Measurements from ENCODE around the gene P4HB.
A peak's percentile ranks its signal among the peaks of the same experiment; 100 is the strongest.

Gene P4HB

DNA sequence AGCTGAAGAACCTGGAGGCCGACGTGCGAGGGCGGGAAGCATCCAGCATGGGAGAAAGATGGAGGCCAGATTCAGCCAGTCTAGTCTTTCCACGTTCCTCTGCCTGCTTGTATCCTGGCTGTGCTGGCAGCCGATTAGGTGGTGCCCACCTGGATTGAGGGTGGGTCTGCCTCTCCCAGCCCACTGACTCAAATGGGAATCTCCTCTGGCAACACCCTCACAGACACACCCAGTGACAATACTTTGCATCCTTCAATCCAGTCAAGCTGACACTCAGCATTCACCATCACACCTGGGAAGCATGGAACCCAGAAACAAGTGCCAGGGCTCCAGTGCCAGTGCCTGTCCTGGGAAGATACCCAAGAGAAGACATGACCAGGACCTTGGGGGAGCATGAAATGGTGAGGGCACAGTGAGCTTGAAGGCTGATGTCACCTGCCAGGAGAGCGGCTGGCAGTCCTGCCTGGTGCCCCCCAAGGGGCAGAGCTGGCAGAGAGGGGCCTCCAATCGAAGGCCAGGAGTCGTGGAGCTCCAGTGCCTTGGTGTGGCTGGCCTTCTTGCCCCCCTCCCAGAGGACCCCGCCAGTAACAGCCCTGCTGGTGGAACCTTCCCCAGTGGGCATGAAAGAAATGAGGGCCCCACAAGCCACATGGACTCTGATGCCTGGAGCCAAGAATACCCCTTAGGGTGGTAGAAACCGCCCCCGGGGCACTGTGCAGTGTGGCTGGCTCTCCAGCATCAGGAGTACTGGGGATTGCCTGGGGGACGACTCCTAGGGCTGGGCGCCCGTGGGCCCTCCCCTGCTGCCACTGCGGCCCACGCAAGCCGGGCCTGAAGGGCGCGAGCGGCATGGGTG is 41.1 kb upstream of the P4HB start:
- peak overlapping the region; percentile 74 for H3K4me3 ChIP-seq
- peak overlapping the region in 1 of 2 donors; percentile 40 for H3K27ac ChIP-seq
- DNase-seq (ENCODE audit: low spot score) = no peak
- TF ChIP-seq, protein P1, sequence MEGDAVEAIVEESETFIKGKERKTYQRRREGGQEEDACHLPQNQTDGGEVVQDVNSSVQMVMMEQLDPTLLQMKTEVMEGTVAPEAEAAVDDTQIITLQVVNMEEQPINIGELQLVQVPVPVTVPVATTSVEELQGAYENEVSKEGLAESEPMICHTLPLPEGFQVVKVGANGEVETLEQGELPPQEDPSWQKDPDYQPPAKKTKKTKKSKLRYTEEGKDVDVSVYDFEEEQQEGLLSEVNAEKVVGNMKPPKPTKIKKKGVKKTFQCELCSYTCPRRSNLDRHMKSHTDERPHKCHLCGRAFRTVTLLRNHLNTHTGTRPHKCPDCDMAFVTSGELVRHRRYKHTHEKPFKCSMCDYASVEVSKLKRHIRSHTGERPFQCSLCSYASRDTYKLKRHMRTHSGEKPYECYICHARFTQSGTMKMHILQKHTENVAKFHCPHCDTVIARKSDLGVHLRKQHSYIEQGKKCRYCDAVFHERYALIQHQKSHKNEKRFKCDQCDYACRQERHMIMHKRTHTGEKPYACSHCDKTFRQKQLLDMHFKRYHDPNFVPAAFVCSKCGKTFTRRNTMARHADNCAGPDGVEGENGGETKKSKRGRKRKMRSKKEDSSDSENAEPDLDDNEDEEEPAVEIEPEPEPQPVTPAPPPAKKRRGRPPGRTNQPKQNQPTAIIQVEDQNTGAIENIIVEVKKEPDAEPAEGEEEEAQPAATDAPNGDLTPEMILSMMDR (IDR thresholded peaks at IDR 0.05) = no peak

DNA sequence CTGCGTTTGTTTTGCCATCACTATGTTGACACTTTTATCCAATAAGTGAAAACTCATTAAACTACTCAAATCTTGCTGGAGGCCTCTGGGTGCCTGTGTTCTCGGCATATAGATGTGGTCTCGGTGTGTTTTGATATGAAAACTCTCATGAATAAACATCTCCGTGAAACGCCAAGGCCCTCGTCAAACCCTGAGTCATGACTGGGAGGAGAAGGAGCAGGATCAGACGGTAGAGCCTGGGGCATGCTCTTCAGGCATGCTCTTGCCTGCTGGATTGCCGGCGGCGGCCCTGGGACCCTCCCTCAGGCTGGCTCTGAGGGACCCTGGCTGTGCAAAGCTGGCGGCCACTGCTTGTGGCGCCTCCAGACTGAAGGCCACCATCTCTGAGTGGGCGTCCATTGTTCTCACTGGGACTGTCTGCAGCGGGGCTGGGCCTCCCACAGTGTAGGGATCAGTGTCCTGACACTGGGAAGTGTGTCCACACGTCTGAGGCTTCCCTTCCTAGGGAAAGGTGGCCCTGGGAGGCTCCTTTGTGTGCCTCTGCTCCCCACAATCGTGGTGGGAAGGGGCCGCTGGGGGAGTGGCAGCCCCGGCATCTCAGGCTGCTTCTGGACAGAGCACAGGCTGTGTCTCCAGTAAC is 40.0 kb upstream of the P4HB start:
- TF ChIP-seq, protein P1 (IDR thresholded peaks at IDR 0.05) = no peak
- no peak overlapping the region for H3K4me3 ChIP-seq
- no peak for DNase-seq (ENCODE audit: low spot score)
- H3K27ac ChIP-seq = no peak overlapping the region

DNA sequence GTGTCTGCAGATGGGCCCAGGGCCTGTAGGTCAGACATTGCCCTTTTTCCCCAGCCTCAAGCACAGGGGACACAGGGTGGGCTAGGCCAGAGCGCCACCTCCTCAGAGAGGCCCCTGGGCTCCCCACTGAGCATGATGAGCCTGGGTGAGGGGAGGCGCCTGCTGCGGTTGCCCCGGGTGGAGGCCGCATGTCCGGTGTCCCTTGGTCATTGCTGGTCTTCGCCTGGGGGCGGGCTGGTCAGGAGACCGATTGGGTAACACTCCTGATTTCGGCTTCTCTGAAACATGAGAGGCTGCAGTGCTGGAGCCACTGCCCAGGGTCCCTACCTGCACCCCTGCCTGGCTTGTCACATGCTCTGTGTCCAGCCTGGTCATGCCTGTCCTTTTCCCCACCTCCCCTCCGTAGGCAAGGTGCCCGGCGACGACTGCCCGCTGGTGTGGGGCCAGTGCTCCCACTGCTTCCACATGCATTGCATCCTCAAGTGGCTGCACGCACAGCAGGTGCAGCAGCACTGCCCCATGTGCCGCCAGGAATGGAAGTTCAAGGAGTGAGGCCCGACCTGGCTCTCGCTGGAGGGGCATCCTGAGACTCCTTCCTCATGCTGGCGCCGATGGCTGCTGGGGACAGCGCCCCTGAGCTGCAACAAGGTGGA is 39.3 kb upstream of the P4HB start:
- TF ChIP-seq, protein P1 (IDR thresholded peaks at IDR 0.05) = no peak
- DNase-seq (ENCODE audit: low spot score) = no peak
- Histone ChIP-seq H3K27ac (no peak overlapping the region), H3K4me3 (no peak overlapping the region)

DNA sequence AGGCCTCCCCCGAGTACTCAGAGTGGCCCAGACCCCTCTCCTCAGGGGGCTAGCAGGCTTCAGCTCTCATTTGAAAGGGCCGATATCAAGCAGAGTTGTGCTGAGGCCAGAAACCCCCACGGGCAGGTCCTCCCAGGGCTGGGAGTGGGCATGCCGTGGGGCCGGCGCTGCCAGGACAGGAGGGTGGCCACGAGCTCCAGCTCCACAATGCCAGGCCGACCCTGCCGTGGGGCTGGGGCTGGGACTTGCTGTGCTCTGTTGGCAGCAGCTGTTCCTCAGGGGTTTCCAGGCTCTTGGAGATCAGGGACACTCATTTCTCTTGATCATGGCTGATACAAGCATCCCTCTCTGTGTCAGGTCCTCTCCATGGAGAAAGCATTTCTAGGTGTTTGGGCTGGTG is 38.5 kb upstream of the P4HB start:
- TF ChIP-seq, protein P1 (IDR thresholded peaks at IDR 0.05) = no peak
- DNase-seq (ENCODE audit: low spot score) = no peak
- Histone ChIP-seq H3K4me3 (no peak overlapping the region), H3K27ac (no peak overlapping the region)

DNA sequence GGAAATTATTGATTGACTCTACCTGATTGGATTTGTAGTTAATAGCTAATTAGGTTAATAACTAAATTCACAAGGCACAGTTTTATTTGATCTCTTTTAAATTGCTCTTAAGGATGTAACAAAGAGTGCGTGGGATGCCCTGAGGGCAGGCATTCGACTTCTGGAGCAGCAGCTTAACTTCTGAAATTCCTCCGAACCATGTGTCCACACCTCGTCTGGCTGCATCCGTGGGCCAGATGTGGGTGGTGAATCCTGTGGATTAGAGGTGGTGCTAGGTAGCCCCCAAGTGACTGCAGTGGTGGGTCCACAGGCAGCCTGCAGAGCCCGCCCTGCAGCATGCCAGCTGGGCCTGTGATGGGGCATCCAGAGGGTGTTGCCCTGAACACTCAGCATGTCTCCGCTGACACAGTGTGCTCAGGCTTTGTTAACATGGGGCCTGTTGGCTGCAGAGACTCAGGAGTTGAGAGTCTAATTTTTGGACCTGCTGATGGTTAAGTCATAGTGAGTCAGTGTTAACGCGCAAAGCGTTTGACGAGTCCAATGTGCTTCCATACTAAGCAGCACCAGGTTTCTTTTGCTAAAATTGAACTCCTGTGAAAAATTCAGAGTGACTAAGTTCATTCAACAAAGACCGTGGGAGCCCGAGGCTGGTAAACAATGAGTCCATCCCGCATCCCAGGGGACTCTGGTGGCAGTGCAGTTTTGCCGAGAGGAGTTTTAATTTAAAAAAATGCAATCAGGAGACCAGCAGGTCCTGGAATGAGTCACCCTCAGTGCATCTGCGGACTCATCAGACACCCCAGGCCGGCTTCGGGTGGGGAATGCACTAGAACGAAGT is 37.9 kb upstream of the P4HB start:
- no peak overlapping the region for H3K27ac ChIP-seq
- no peak overlapping the region for H3K4me3 ChIP-seq
- TF ChIP-seq, protein P1 (IDR thresholded peaks at IDR 0.05) = no peak
- no peak for DNase-seq (ENCODE audit: low spot score)

DNA sequence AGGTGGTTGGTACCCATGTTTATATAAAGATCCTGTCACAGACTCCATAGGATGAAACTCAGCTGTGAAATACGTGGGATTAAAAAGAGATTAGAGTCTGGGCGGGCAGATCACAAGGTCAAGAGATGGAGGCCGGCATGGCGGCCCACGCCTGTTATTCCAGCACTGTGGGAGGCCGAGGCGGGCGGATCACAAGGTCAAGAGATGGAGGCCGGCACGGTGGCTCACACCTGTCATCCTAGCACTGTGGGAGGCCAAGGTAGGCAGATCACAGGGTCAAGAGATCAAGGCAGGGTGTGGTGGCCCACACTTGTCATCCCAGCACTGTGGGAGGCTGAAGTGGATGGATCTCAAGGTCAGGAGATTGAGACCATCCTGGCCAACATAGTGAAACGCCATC is 35.1 kb upstream of the P4HB start:
- TF ChIP-seq, protein P1 (IDR thresholded peaks at IDR 0.05) = no peak
- no peak for DNase-seq (ENCODE audit: low spot score)
- H3K27ac ChIP-seq = no peak overlapping the region
- no peak overlapping the region for H3K4me3 ChIP-seq
